A549 (cell line): ENCODE measurements around the gene SIGLEC5. TPM values are rescaled to one million over a fixed set of nuclear protein-coding genes. Genes with fewer than 3 reads are reported as not detected.

Experiments
- ATAC-seq, 2 experiments: fragments of 200-7000 bp in 1 of 2; fragments of >200 bp in 1 of 2; cut with Nextera tagmentation in 1 of 2; cut with Tn5 transposase in 1 of 2; 3 replicates each; pipeline versions ENCODE4 v1.8.0 to v1.9.1; 2018 to 2020; ENCODE audit warnings: mild to moderate bottlenecking in 1 of 2, moderate library complexity in 1 of 2
- CTCF ChIA-PET: fragments of 300-600 bp; sonication (Branson Sonifier 250); formaldehyde crosslinking; extraction: SDS; loops from one replicate; lab custom pipeline; 2021; ENCODE audit warnings: antibody characterized with exemption, inconsistent platforms; lab: Yijun Ruan, JAX
- POLR2A ChIA-PET: fragments of 350-600 bp; formaldehyde crosslinking; extraction: SDS; loops from one replicate; lab custom pipeline; 2021; ENCODE audit warnings: antibody characterized with exemption, inconsistent platforms; lab: Yijun Ruan, JAX
- DNase-seq, 2 experiments: peaks; one replicate each; pipeline versions ENCODE4 v3.0.0 to v3.0.0-alpha.2; 2011 to 2016; ENCODE audit warnings: low read depth in 1 of 2, low spot score in 1 of 2
- FAIRE-seq: peaks from 2 replicates; lab custom pipeline; 2011; peaks lifted over from hg19 to GRCh38; lab: Jason Lieb, UNC
- H3K27ac ChIP-seq, 2 experiments: fragments of >200 bp; sonication (Bioruptor Twin); formaldehyde crosslinking; 3 replicates each; pipeline ENCODE4 v1.5.1; 2016 to 2017
- H3K4me1 ChIP-seq: fragments of >200 bp; sonication (Bioruptor Twin); formaldehyde crosslinking; 3 replicates; pipeline ENCODE4 v1.6.1; 2016
- H3K4me2 ChIP-seq: fragments of >200 bp; sonication (Bioruptor Twin); formaldehyde crosslinking; 3 replicates; pipeline ENCODE4 v1.6.1; 2016
- H3K4me3 ChIP-seq: fragments of >200 bp; sonication (Bioruptor Twin); formaldehyde crosslinking; 3 replicates; pipeline ENCODE4 v1.5.1; 2016
- H3K9me3 ChIP-seq: fragments of >200 bp; sonication (Bioruptor Twin); formaldehyde crosslinking; 3 replicates; pipeline ENCODE4 v1.6.1; 2016
- BCL3 ChIP-seq: fragments of >200 bp; sonication (Bioruptor Twin); formaldehyde crosslinking; IDR thresholded peaks from 3 replicates; pipeline ENCODE4 v1.6.1; 2016
- CHD4 ChIP-seq: fragments of 200-600 bp; sonication (generic); IDR thresholded peaks from 2 replicates; pipeline ENCODE4 v1.6.1; 2016; ENCODE audit warnings: antibody characterized with exemption, mild to moderate bottlenecking, borderline replicate concordance
- E2F6 ChIP-seq: IDR thresholded peaks from 2 replicates; pipeline ENCODE4 v1.6.1; 2012; ENCODE audit warnings: low read depth, borderline replicate concordance
- EHMT2 ChIP-seq: fragments of 200-600 bp; sonication (generic); IDR thresholded peaks from 2 replicates; pipeline ENCODE4 v1.6.1; 2016; ENCODE audit warnings: antibody characterized with exemption, low read depth, mild to moderate bottlenecking, moderate library complexity
- ELK1 ChIP-seq: fragments of 150-350 bp; IDR thresholded peaks from 2 replicates; pipeline ENCODE4 v1.6.1; 2014; ENCODE audit warnings: low read depth, mild to moderate bottlenecking, low read length
- EP300 ChIP-seq, 2 experiments: fragments of >200 bp; sonication (Bioruptor Twin); formaldehyde crosslinking; IDR thresholded peaks; 2 replicates in 1 of 2; 3 replicates in 1 of 2; pipeline ENCODE4 v1.6.1; 2016 to 2017
- FOSB ChIP-seq: fragments of 250-450 bp; sonication (Bioruptor Pico); IDR thresholded peaks from 2 replicates; pipeline ENCODE4 v1.5.0; 2020; ENCODE audit warnings: mild to moderate bottlenecking, moderate library complexity
- FOSL2 ChIP-seq, 2 experiments: fragments of 450-650 bp in 1 of 2; fragments of >200 bp in 1 of 2; sonication (Bioruptor Twin) in 1 of 2; formaldehyde crosslinking; IDR thresholded peaks; 2 replicates each; pipeline versions ENCODE4 v1.5.0 to v1.6.1; 2016 to 2020; ENCODE audit warnings: mild to moderate bottlenecking in 1 of 2, moderate library complexity in 1 of 2
- FOXS1 ChIP-seq: fragments of 250-450 bp; sonication (Bioruptor Pico); IDR thresholded peaks from 2 replicates; pipeline ENCODE4 v1.5.0; 2020; ENCODE audit warnings: mild to moderate bottlenecking, moderate library complexity
- GATA3 ChIP-seq: IDR thresholded peaks from 2 replicates; pipeline ENCODE4 v1.6.1; 2012; ENCODE audit warnings: borderline replicate concordance
- HDAC2 ChIP-seq: fragments of 200-600 bp; sonication (generic); IDR thresholded peaks from 2 replicates; pipeline ENCODE4 v1.6.1; 2016
- HES2 ChIP-seq: fragments of >200 bp; sonication (Bioruptor Twin); formaldehyde crosslinking; IDR thresholded peaks from 2 replicates; pipeline ENCODE4 v1.6.1; 2016
- HOXB5 ChIP-seq: fragments of 250-450 bp; sonication (Bioruptor Pico); IDR thresholded peaks from 2 replicates; pipeline ENCODE4 v1.5.0; 2020; ENCODE audit warnings: mild to moderate bottlenecking, moderate library complexity
- KDM1A ChIP-seq: fragments of 200-600 bp; sonication (generic); IDR thresholded peaks from 2 replicates; pipeline ENCODE4 v1.6.1; 2016; ENCODE audit warnings: low read depth, mild to moderate bottlenecking
- MAFK ChIP-seq: fragments of 450-650 bp; IDR thresholded peaks from 2 replicates; pipeline ENCODE4 v1.6.1; 2014; ENCODE audit not compliant: partially characterized antibody
- MYC ChIP-seq: IDR thresholded peaks from 2 replicates; pipeline ENCODE4 v1.6.1; 2012; ENCODE audit warnings: mild to moderate bottlenecking, inconsistent platforms, low read length, improper control_type of control experiment, borderline replicate concordance
- NPAS2 ChIP-seq: fragments of 250-450 bp; sonication (Bioruptor Pico); IDR thresholded peaks from 2 replicates; pipeline ENCODE4 v1.8.0; 2022; ENCODE audit warnings: mild to moderate bottlenecking, moderate library complexity, borderline replicate concordance
- PBX3 ChIP-seq: IDR thresholded peaks from 2 replicates; pipeline ENCODE4 v1.6.1; 2012
- POLR2AphosphoS2 ChIP-seq: conservative IDR thresholded peaks from 2 replicates; pipeline ENCODE4 v1.6.1; 2012; ENCODE audit warnings: low read length, improper control_type of control experiment, inconsistent platforms
- RAD21 ChIP-seq, 2 experiments: fragments of >200 bp in 1 of 2; sonication (Bioruptor Twin) in 1 of 2; formaldehyde crosslinking in 1 of 2; IDR thresholded peaks in 1 of 2; conservative IDR thresholded peaks in 1 of 2; 2 replicates in 1 of 2; 3 replicates in 1 of 2; pipeline ENCODE4 v1.6.1; 2012 to 2018; ENCODE audit warnings: inconsistent platforms in 1 of 2
- RFX5 ChIP-seq: fragments of 450-650 bp; IDR thresholded peaks from 2 replicates; pipeline ENCODE4 v1.7.1; 2014; ENCODE audit warnings: antibody characterized with exemption, mild to moderate bottlenecking, moderate library complexity
- TFCP2L1 ChIP-seq: fragments of 250-450 bp; sonication (Bioruptor Pico); IDR thresholded peaks from 2 replicates; pipeline ENCODE4 v1.5.0; 2021; ENCODE audit warnings: mild to moderate bottlenecking
- USF2 ChIP-seq: fragments of 450-650 bp; IDR thresholded peaks from 2 replicates; pipeline ENCODE4 v1.6.1; 2014; ENCODE audit warnings: antibody characterized with exemption
- ZC3H11A ChIP-seq: fragments of 450-650 bp; IDR thresholded peaks from 2 replicates; pipeline ENCODE4 v1.6.1; 2014; ENCODE audit warnings: antibody characterized with exemption, mild to moderate bottlenecking
- ZFP36 ChIP-seq: fragments of 450-650 bp; IDR thresholded peaks from 2 replicates; pipeline ENCODE4 v1.6.1; 2014; ENCODE audit warnings: borderline replicate concordance; ENCODE audit not compliant: partially characterized antibody
- WGBS: methylation state at CpG from one replicate; pipeline ENCODE4 v1.1.6; 2017; ENCODE audit errors: missing lambda C conversion rate; 5-methylcytosine and 5-hydroxymethylcytosine counted together
- polyA plus RNA-seq, 4 experiments: library from polyadenylated mRNA; depleted of rRNA in 3 of 4; stranded (reverse); fragments of >200 nt; fragmentation: RNase III in 1 of 4; extraction: RNeasy Plus Mini Kit Qiagen cat#74134 plus additional on column Dnase treatment in 1 of 4; gene quantifications; 2 replicates in 3 of 4; 3 replicates in 1 of 4; pipeline ENCODE4 v1.2.3, GENCODE V29; 2011 to 2017

SIGLEC5 gene
- polyA plus RNA-seq, 2 of the 4 experiments (the other 2 are of a cell fraction): not detected

GRCh38 chr19:51652266-51652665 lies 22.1 kb upstream of the SIGLEC5 start:
- no peak for TF ChIP-seq POLR2AphosphoS2
- TF ChIP-seq RFX5: no peak
- TF ChIP-seq EP300 (IDR thresholded peaks at IDR 0.05): no peak
- no peak for TF ChIP-seq KDM1A
- TF ChIP-seq HES2: no peak
- no peak for TF ChIP-seq BCL3
- TF ChIP-seq TFCP2L1 (CRISPR knock-in tag): no peak
- no peak for TF ChIP-seq GATA3
- TF ChIP-seq MYC: no peak
- no peak for TF ChIP-seq RAD21 (conservative IDR thresholded peaks at IDR 0.05 in 1 of 2, IDR thresholded peaks at IDR 0.05 in 1 of 2)
- TF ChIP-seq HDAC2: no peak
- TF ChIP-seq ZFP36: no peak
- no peak for TF ChIP-seq MAFK
- no peak for TF ChIP-seq HOXB5 (CRISPR knock-in tag)
- TF ChIP-seq ZC3H11A: no peak
- ATAC-seq (no peak), DNase-seq (no peak), FAIRE-seq (no peak)
- no peak overlapping the region for H3K27ac ChIP-seq
- no peaks in the 10 kb centered on the region for H3K4me1 ChIP-seq
- H3K9me3 ChIP-seq: peaks cover 13% of the 10 kb centered on the region
- H3K4me3 ChIP-seq: no peak overlapping the region
- H3K4me2 ChIP-seq: no peak overlapping the region
- ChIA-PET POLR2A (no interaction called here), CTCF (interaction anchor here (0.7 to 1.4 kb wide), 4 partner anchors 9 to 231 kb away, joined by 3 to 6 read pairs (median 4); no protein-coding TSS in a partner anchor)
- WGBS: 42% methylated on average over 4 of the region's 4 CpGs

GRCh38 chr19:51651216-51651846 lies 21.1 kb upstream of the SIGLEC5 start:
- ChIA-PET POLR2A (no interaction called here), CTCF (interaction anchor here (0.7 to 1.4 kb wide), 3 partner anchors 10 to 685 kb away, joined by 3 to 6 read pairs (median 5); no protein-coding TSS in a partner anchor)
- H3K4me3 ChIP-seq: no peak overlapping the region
- WGBS: 11% methylated on average over 7 of the region's 7 CpGs
- TF ChIP-seq RAD21 (conservative IDR thresholded peaks at IDR 0.05 in 1 of 2, IDR thresholded peaks at IDR 0.05 in 1 of 2) (no peak), POLR2AphosphoS2 (no peak), FOSB (CRISPR knock-in tag) (no peak), FOSL2 (IDR thresholded peaks at IDR 0.05) (no peak), FOSL2 (CRISPR knock-in tag; IDR thresholded peaks at IDR 0.05) (no peak), MAFK (no peak), EHMT2 (no peak), CHD4 (no peak)
- DNase-seq: no peak
- no peaks in the 10 kb centered on the region for H3K4me1 ChIP-seq
- no peak for FAIRE-seq
- peaks cover 13% of the 10 kb centered on the region for H3K9me3 ChIP-seq
- H3K4me2 ChIP-seq: no peak overlapping the region
- no peak for ATAC-seq
- no peak overlapping the region for H3K27ac ChIP-seq

GRCh38 chr19:51647318-51647717 lies 17.1 kb upstream of the SIGLEC5 start:
- POLR2A ChIA-PET: no interaction called here
- no peak for FAIRE-seq
- TF ChIP-seq BCL3 (no peak), RAD21 (conservative IDR thresholded peaks at IDR 0.05 in 1 of 2, IDR thresholded peaks at IDR 0.05 in 1 of 2) (no peak), FOXS1 (CRISPR knock-in tag) (no peak), ZC3H11A (no peak), HDAC2 (no peak), NPAS2 (CRISPR knock-in tag) (no peak), E2F6 (no peak), PBX3 (no peak), USF2 (no peak), ELK1 (no peak)
- Histone ChIP-seq H3K4me3 (no peak overlapping the region), H3K4me2 (no peak overlapping the region), H3K27ac (no peak overlapping the region), H3K4me1 (no peaks in the 10 kb centered on the region), H3K9me3 (no peaks in the 10 kb centered on the region; the same call in 2 of the 3 replicates)
- no peak for DNase-seq
- WGBS: 19% methylated on average over 6 of the region's 6 CpGs
- ATAC-seq: no peak
- CTCF ChIA-PET: interaction anchor here (0.8 to 1.4 kb wide), 2 partner anchors 8 to 10 kb away, joined by 3 to 7 read pairs; no protein-coding TSS in a partner anchor
